Measurements from ENCODE around the gene NRXN2. TPM values are rescaled to one million over a fixed set of nuclear protein-coding genes. Genes with fewer than 3 reads are reported as not detected.

Gene NRXN2
- total and polyA plus RNA-seq, 2 donors (not counting 3 experiments of a cell fraction or from before 2014, with no cell fraction given): not detected

- intact Hi-C loops (cut with micrococcal nuclease) (no loop called here), dilution Hi-C loops (cut with MboI; ENCODE audit: extremely low pct_ligation_motif_present, low sequenced_read_pairs) (no loop called here)
- no peak for TF ChIP-seq POLR2A (IDR thresholded peaks at IDR 0.05; ENCODE audit: low read depth, low read length)
- no peak for TF ChIP-seq MYC (IDR thresholded peaks at IDR 0.05; ENCODE audit: low read depth, low read length)
- no peak for TF ChIP-seq JUN (IDR thresholded peaks at IDR 0.05; ENCODE audit: borderline replicate concordance, insufficient read depth, insufficient read length, low read depth)
- no peak for TF ChIP-seq POLR2AphosphoS5 (IDR thresholded peaks at IDR 0.05; ENCODE audit: insufficient read depth, low read depth, low read length)
- no peak for TF ChIP-seq CTCF (IDR thresholded peaks at IDR 0.05; ENCODE audit: extremely low read depth in 1 of 2, insufficient read depth in 1 of 2, low read depth in 1 of 2, low read length in 2 of 2)
- no peak for TF ChIP-seq FOS (IDR thresholded peaks at IDR 0.05; ENCODE audit: borderline replicate concordance, insufficient read depth, low read length)
- TF ChIP-seq EZH2 (IDR thresholded peaks at IDR 0.05; ENCODE audit: borderline replicate concordance, low read depth, low read length, severe bottlenecking): no peak
- TF ChIP-seq MAX (IDR thresholded peaks at IDR 0.05; ENCODE audit: insufficient read depth, insufficient read length): no peak
- no peak for TF ChIP-seq GATA2 (IDR thresholded peaks at IDR 0.05; ENCODE audit: insufficient read depth, insufficient read length, low read depth, low read length)
- no peaks in the 10 kb centered on the region for H3K36me3 ChIP-seq (ENCODE audit: control insufficient read depth in 2 of 2, extremely low read depth in 1 of 2, insufficient read depth in 2 of 2, low read length in 2 of 2)
- H3K79me2 ChIP-seq (ENCODE audit: control insufficient read depth, insufficient read depth, low read length): no peaks in the 10 kb centered on the region
- POLR2A ChIA-PET: no interaction called here
- H3K9ac ChIP-seq (replicated peaks; ENCODE audit: extremely low read depth, insufficient read depth, low read length): no peak overlapping the region
- no peaks in the 10 kb centered on the region for H3K9me3 ChIP-seq (replicated peaks; ENCODE audit: control insufficient read depth, insufficient read depth, low read length)
- no TSS peak for BruUV-seq (replicated peaks)
- CTCF ChIA-PET: interaction anchor here (1.1 to 2.0 kb wide), 3 partner anchors 10 to 87 kb away, joined by 3 to 4 read pairs (median 4); no protein-coding TSS in a partner anchor
- H4K20me1 ChIP-seq (replicated peaks; ENCODE audit: control insufficient read depth, extremely low read depth, insufficient read depth, low read length): no peaks in the 10 kb centered on the region
- H3K27me3 ChIP-seq (ENCODE audit: control insufficient read depth in 2 of 2, insufficient read depth in 2 of 2, low read length in 2 of 2): no peaks in the 10 kb centered on the region
- no peaks in the 10 kb centered on the region for H3K4me1 ChIP-seq (ENCODE audit: control insufficient read depth, extremely low read depth, insufficient read depth, low read length)
- FAIRE-seq (no peak), DNase-seq (ENCODE audit: low read depth, low spot score) (no peak)
- H2AFZ ChIP-seq (ENCODE audit: low read depth, low read length): no peak overlapping the region
- no peak overlapping the region for H3K4me3 ChIP-seq (replicated peaks in 1 of 3; ENCODE audit: insufficient read depth in 1 of 3, low read depth in 1 of 3, low read length in 3 of 3)
- no peak overlapping the region for H3K4me2 ChIP-seq (ENCODE audit: insufficient read depth, low read length)
- H3K27ac ChIP-seq (ENCODE audit: insufficient read depth, low read depth, low read length): no peak overlapping the region
- H3K9me1 ChIP-seq (replicated peaks; ENCODE audit: control insufficient read depth, extremely low read depth, insufficient read depth, low read length): no peaks in the 10 kb centered on the region
These were observed 159.0 kb downstream of the NRXN2 start for GRCh38 chr11:64563966-64564365.

Data from endothelial cell of umbilical vein (primary cell).